Left lung (tissue), 10 donors: ENCODE data around the gene TFIP11. TPM values are rescaled to one million over a fixed set of nuclear protein-coding genes. Genes with fewer than 3 reads are reported as not detected.

Experiments used
- ATAC-seq: fragments of 200-7000 bp; cut with Tn5 transposase; one replicate; pipeline ENCODE4 v1.9.1; 2020; ENCODE audit warnings: moderate library complexity
- DNase-seq, 4 donors: peaks; one replicate each; pipeline ENCODE4 v3.0.0-alpha.2; 2013 to 2020
- H3K27ac ChIP-seq, 2 donors: fragments of 200-600 bp; sonication (generic) in 1 of 2; one replicate each; pipeline versions ENCODE4 v1.5.0 to v1.8.0; 2020 to 2021
- H3K27me3 ChIP-seq, 2 donors: fragments of 200-600 bp; sonication (generic) in 1 of 2; one replicate each; pipeline versions ENCODE4 v1.5.0 to v1.8.0; 2020 to 2021
- H3K36me3 ChIP-seq, 2 donors: fragments of 200-600 bp; sonication (generic) in 1 of 2; one replicate each; pipeline versions ENCODE4 v1.5.0 to v1.8.0; 2020 to 2021
- H3K4me1 ChIP-seq, 2 donors: fragments of 200-600 bp; one replicate each; pipeline ENCODE4 v1.8.0; 2021
- H3K4me3 ChIP-seq, 2 donors: fragments of 200-600 bp; sonication (generic) in 1 of 2; one replicate each; pipeline versions ENCODE4 v1.5.0 to v1.8.0; 2020 to 2021; ENCODE audit warnings: mild to moderate bottlenecking in 1 of 2
- H3K9me3 ChIP-seq, 2 donors: fragments of 200-600 bp; sonication (generic) in 1 of 2; one replicate each; pipeline versions ENCODE4 v1.5.0 to v1.8.0; 2020 to 2021
- intact Hi-C, 2 donors: fragments of 100-400 bp; cut with DNase I; formaldehyde crosslinking; loops; one replicate each; pipeline versions ENCODE4 v1.11.2 to v1.14.2; 2022
- polyA plus RNA-seq, 6 donors: library from polyadenylated mRNA; unstranded; fragments of 120-200 nt; gene quantifications; one replicate each; pipeline ENCODE4 v1.2.1, GENCODE V29; 2013; ENCODE audit not compliant: insufficient read length in 6 of 6
- total RNA-seq, 2 donors: library from RNA; stranded (reverse); fragmentation: NEBNext Ultra II Directional; extraction: Animal tissue kit (Norgen Biotek cat#: 25700); gene quantifications; one replicate each; pipeline ENCODE4 v1.2.1, GENCODE V29; 2021
- TF ChIP-seq, protein P1 (sequence below), 2 donors: fragments of 200-600 bp; sonication (generic) in 1 of 2; IDR thresholded peaks; one replicate each; pipeline versions ENCODE4 v1.5.0 to v1.8.0; 2021; ENCODE audit warnings: antibody characterized with exemption in 2 of 2
- donor health status: DM: no; HTN: yes; CAD: no.
- donor health status: DM: no; HTN: no; CAD: no.

The TFIP11 gene
- total and polyA plus RNA-seq, 8 donors: 32.1 to 39.9 (median 36.8) TPM

DNA sequence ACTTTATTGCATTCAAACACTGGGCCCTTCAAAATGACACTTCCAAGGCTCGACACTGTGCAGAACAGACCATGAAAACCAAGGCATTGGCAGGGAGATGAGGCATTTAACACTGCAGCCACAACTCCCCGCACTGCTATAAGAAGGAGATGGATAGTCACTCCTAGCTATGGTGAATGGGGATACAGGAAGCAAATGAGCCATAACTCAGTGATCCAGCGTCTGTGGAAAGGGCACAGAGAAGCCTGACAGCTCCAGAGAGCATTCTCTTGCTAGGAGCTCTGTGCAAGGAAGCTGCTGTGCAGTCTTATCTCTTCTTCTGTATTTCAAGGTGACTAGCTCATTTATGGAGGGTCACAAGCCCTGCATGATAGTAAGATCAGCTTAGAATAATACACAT is 49.6 kb downstream of the TFIP11 start:
- no peaks in the 10 kb centered on the region for H3K9me3 ChIP-seq
- H3K4me1 ChIP-seq: no peaks in the 10 kb centered on the region
- H3K36me3 ChIP-seq: peaks cover 0 to 84% of the 10 kb centered on the region in 2 donors
- TF ChIP-seq, protein P1, sequence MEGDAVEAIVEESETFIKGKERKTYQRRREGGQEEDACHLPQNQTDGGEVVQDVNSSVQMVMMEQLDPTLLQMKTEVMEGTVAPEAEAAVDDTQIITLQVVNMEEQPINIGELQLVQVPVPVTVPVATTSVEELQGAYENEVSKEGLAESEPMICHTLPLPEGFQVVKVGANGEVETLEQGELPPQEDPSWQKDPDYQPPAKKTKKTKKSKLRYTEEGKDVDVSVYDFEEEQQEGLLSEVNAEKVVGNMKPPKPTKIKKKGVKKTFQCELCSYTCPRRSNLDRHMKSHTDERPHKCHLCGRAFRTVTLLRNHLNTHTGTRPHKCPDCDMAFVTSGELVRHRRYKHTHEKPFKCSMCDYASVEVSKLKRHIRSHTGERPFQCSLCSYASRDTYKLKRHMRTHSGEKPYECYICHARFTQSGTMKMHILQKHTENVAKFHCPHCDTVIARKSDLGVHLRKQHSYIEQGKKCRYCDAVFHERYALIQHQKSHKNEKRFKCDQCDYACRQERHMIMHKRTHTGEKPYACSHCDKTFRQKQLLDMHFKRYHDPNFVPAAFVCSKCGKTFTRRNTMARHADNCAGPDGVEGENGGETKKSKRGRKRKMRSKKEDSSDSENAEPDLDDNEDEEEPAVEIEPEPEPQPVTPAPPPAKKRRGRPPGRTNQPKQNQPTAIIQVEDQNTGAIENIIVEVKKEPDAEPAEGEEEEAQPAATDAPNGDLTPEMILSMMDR (IDR thresholded peaks at IDR 0.05): no peak
- no peak overlapping the region for H3K27ac ChIP-seq
- no peak for ATAC-seq
- no peak overlapping the region for H3K4me3 ChIP-seq
- DNase-seq: no peak
- intact Hi-C loops: loop anchor here in 1 of 2 donors (10.0 kb wide), 1 partner anchor 68 kb away; no protein-coding TSS in a partner anchor
- no peaks in the 10 kb centered on the region for H3K27me3 ChIP-seq

DNA sequence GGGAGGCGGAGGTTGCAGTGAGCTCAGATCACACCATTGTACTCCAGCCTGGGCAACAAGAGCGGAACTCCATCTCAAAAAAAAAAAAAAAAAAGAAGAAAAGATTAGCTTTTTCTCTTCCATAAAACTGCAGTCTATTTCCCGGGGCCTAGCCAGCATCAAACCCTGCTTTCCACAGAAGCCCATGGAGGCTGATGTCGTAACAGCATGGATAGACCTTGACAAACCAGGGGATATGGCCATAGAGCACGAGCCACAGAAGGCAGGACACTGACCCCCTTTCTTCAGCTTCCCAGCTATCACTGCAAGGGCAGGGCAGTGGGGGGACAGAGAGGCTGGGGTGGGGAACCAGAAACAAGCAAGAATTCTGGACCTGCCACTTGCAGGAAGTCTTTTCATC is 50.2 kb downstream of the TFIP11 start:
- no peak for ATAC-seq
- Histone ChIP-seq H3K36me3 (peaks cover 0 to 84% of the 10 kb centered on the region in 2 donors), H3K4me3 (no peak overlapping the region), H3K27ac (no peak overlapping the region), H3K27me3 (no peaks in the 10 kb centered on the region), H3K9me3 (no peaks in the 10 kb centered on the region), H3K4me1 (no peaks in the 10 kb centered on the region)
- DNase-seq: no peak
- TF ChIP-seq, protein P1 (IDR thresholded peaks at IDR 0.05): no peak
- intact Hi-C loops: loop anchor here in 1 of 2 donors (10.0 kb wide), 1 partner anchor 67 kb away; no protein-coding TSS in a partner anchor

DNA sequence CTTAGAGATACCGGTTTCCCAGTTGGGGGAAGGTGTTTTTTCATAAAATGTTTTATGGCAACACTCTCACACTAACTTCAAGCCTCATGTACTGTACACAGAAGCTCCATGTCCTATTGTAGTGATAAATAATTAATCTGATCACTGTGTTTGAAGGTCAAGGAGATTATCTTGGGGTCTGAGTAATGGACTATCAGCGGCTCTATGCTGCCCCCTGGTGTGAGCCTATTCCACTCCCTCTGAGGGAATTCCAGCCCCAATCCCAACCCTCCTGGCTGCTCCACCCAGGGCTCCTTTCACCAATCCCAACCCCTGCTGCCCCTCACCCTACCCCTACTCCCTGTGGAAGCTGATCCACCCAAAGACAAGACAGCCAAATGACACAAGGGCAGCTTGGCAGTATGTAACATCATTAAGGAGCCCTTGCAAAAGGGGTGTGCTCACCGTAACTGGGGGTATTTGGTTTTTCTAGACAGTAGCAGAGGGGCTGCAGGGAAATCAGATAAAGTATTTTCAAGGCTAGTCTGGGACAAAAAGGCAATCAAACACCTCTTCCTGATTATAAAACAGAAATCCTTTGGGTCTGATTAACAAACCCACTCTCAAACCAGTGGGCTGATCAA is 51.0 kb downstream of the TFIP11 start:
- Histone ChIP-seq H3K27ac (no peak overlapping the region), H3K36me3 (peaks cover 0 to 82% of the 10 kb centered on the region in 2 donors), H3K9me3 (no peaks in the 10 kb centered on the region), H3K4me1 (no peaks in the 10 kb centered on the region), H3K27me3 (no peaks in the 10 kb centered on the region), H3K4me3 (no peak overlapping the region)
- TF ChIP-seq, protein P1 (IDR thresholded peaks at IDR 0.05): peak; percentile 58 to 70
- intact Hi-C loops: loop anchor here in 1 of 2 donors (10.0 kb wide), 1 partner anchor 66 kb away; no protein-coding TSS in a partner anchor
- DNase-seq: peak in 1 of 4 donors; percentile 24
- peak; percentile 89 for ATAC-seq

DNA sequence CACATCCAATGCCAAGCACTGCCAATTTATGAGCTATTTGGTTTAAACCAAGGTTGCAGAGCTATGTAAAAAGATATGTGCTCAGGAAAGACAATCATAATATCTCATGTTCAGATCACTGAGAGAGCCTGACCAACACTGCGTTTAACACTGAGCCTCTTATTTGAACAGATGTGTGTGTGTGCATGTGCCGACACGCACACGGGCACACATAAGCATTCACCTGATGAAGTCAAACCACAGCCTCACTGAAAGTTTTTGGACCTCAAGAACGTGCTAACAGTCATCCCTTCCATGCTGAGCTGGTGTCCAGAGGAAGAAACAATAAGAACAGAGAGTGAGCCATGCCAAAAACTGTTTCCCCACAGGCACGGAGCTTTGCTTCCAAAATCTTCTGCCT is 52.1 kb downstream of the TFIP11 start:
- ATAC-seq (no peak), DNase-seq (no peak)
- H3K36me3 ChIP-seq: peaks cover 0 to 80% of the 10 kb centered on the region in 2 donors
- TF ChIP-seq, protein P1 (IDR thresholded peaks at IDR 0.05): no peak
- no peak overlapping the region for H3K4me3 ChIP-seq
- H3K4me1 ChIP-seq: no peaks in the 10 kb centered on the region
- H3K27me3 ChIP-seq: no peaks in the 10 kb centered on the region
- no peak overlapping the region for H3K27ac ChIP-seq
- intact Hi-C loops: loop anchor here in 1 of 2 donors (10.0 kb wide), 1 partner anchor 65 kb away; no protein-coding TSS in a partner anchor
- no peaks in the 10 kb centered on the region for H3K9me3 ChIP-seq

DNA sequence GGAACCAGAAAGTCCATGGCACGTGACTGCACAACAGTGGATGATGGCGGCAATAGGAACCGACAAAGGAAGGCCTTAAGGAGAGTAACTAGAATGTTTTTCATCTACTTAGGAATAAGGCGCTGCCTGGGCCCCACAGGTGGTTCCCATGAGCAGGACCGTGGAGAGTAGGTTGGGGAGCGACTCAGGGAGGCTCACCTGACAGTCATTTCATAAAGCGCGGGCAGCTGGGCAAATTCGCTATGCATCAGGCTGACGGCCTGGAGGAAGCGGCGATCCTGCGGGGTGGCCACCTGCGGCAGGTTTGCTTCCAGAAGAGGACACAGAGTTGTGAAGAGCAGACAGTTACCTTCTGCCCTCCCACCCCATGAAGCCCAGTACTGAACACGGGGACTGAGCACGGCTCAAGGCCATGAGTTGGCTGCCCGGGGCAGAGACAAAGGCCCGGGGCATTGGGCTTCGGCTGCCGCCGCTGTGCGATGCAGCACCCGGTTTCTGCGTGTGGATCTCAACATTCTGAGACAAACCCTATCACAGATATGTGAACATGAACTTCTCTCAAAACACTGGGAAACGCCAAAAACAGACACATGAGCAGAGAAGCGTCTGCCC is 54.5 kb downstream of the TFIP11 start:
- intact Hi-C loops: no loop called here
- DNase-seq: no peak
- Histone ChIP-seq H3K27ac (no peak overlapping the region), H3K36me3 (peaks cover 0 to 71% of the 10 kb centered on the region in 2 donors), H3K4me3 (no peak overlapping the region), H3K27me3 (no peaks in the 10 kb centered on the region), H3K4me1 (no peaks in the 10 kb centered on the region), H3K9me3 (no peaks in the 10 kb centered on the region)
- TF ChIP-seq, protein P1 (IDR thresholded peaks at IDR 0.05): no peak
- no peak for ATAC-seq
